ENCODE data around the gene MON1A.
"Not testable (repeated sequence)": the region's sequence is repeated elsewhere in the genome, so short reads cannot be mapped to it uniquely, and the experiment has no call there.

MON1A gene

GRCh38 chr3:49906073-49906743 lies 23.4 kb downstream of the MON1A start:
- Histone ChIP-seq H3K27ac (ENCODE audit: low read depth in 2 of 2, low read length in 2 of 2) (peak overlapping the region; percentile 92 to 96), H3K27me3 (ENCODE audit: control insufficient read depth in 2 of 2, insufficient read depth in 2 of 2, low read length in 2 of 2) (no peaks in the 10 kb centered on the region), H3K9me3 (ENCODE audit: control insufficient read depth in 2 of 2, low read length in 2 of 2) (no peaks in the 10 kb centered on the region), H3K4me1 (ENCODE audit: control insufficient read depth in 2 of 2, insufficient read depth in 2 of 2, low read length in 2 of 2) (peaks cover 40 to 44% of the 10 kb centered on the region in 2 donors), H3K4me3 (ENCODE audit: low read length in 2 of 2) (peak overlapping the region; percentile 55 to 71), H3K9ac (ENCODE audit: low read depth in 1 of 2, low read length in 2 of 2) (peak overlapping the region; percentile 58 to 72), H3K36me3 (ENCODE audit: control insufficient read depth in 2 of 2, insufficient read depth in 2 of 2, low read length in 2 of 2) (peaks cover 4 to 5% of the 10 kb centered on the region in 2 donors)

GRCh38 chr3:49904448-49904847 lies 25.2 kb downstream of the MON1A start:
- peak overlapping the region; percentile 82 to 92 for H3K27ac ChIP-seq (ENCODE audit: low read depth in 2 of 2, low read length in 2 of 2)
- peaks cover 53 to 58% of the 10 kb centered on the region in 2 donors for H3K4me1 ChIP-seq (ENCODE audit: control insufficient read depth in 2 of 2, insufficient read depth in 2 of 2, low read length in 2 of 2)
- not testable (repeated sequence) for H3K27me3 ChIP-seq (ENCODE audit: control insufficient read depth in 2 of 2, insufficient read depth in 2 of 2, low read length in 2 of 2); H3K4me3 ChIP-seq (ENCODE audit: low read length in 2 of 2); H3K36me3 ChIP-seq (ENCODE audit: control insufficient read depth in 2 of 2, insufficient read depth in 2 of 2, low read length in 2 of 2); H3K9me3 ChIP-seq (ENCODE audit: control insufficient read depth in 2 of 2, low read length in 2 of 2)
- peak overlapping the region; percentile 24 to 92 for H3K9ac ChIP-seq (ENCODE audit: low read depth in 1 of 2, low read length in 2 of 2)

GRCh38 chr3:49903451-49904424 lies 25.9 kb downstream of the MON1A start, which contains the start of gene MST1R:
Gene MST1R (minus strand): TSS chr3:49903873. CDS start chr3:49903609, 264 bp downstream.
- peaks cover 59 to 64% of the 10 kb centered on the region in 2 donors for H3K4me1 ChIP-seq (ENCODE audit: control insufficient read depth in 2 of 2, insufficient read depth in 2 of 2, low read length in 2 of 2)
- peak within 1 kb of the TSS; percentile 75 to 76 for H3K4me3 ChIP-seq (ENCODE audit: low read length in 2 of 2)
- no peaks in the 10 kb centered on the region for H3K27me3 ChIP-seq (ENCODE audit: control insufficient read depth in 2 of 2, insufficient read depth in 2 of 2, low read length in 2 of 2)
- H3K36me3 ChIP-seq (ENCODE audit: control insufficient read depth in 2 of 2, insufficient read depth in 2 of 2, low read length in 2 of 2) = peaks cover 2 to 3% of the 10 kb centered on the region in 2 donors
- peak within 1 kb of the TSS; percentile 82 to 92 for H3K27ac ChIP-seq (ENCODE audit: low read depth in 2 of 2, low read length in 2 of 2)
- H3K9me3 ChIP-seq (ENCODE audit: control insufficient read depth in 2 of 2, low read length in 2 of 2) = no peaks in the 10 kb centered on the region
- H3K9ac ChIP-seq (ENCODE audit: low read depth in 1 of 2, low read length in 2 of 2) = peak within 1 kb of the TSS; percentile 75 to 92

GRCh38 chr3:49902511-49903345 lies 26.9 kb downstream of the MON1A start:
- Histone ChIP-seq H3K4me1 (ENCODE audit: control insufficient read depth in 2 of 2, insufficient read depth in 2 of 2, low read length in 2 of 2) (peaks cover 59 to 69% of the 10 kb centered on the region in 2 donors), H3K27me3 (ENCODE audit: control insufficient read depth in 2 of 2, insufficient read depth in 2 of 2, low read length in 2 of 2) (no peaks in the 10 kb centered on the region), H3K36me3 (ENCODE audit: control insufficient read depth in 2 of 2, insufficient read depth in 2 of 2, low read length in 2 of 2) (peaks cover 7 to 11% of the 10 kb centered on the region in 2 donors), H3K9me3 (ENCODE audit: control insufficient read depth in 2 of 2, low read length in 2 of 2) (no peaks in the 10 kb centered on the region), H3K9ac (ENCODE audit: low read depth in 1 of 2, low read length in 2 of 2) (peak overlapping the region; percentile 75 to 92), H3K4me3 (ENCODE audit: low read length in 2 of 2) (peak overlapping the region; percentile 75 to 76), H3K27ac (ENCODE audit: low read depth in 2 of 2, low read length in 2 of 2) (peak overlapping the region; percentile 82 to 92)

- Histone ChIP-seq H3K27me3 (ENCODE audit: control insufficient read depth in 2 of 2, insufficient read depth in 2 of 2, low read length in 2 of 2) (no peaks in the 10 kb centered on the region), H3K4me1 (ENCODE audit: control insufficient read depth in 2 of 2, insufficient read depth in 2 of 2, low read length in 2 of 2) (peaks cover 58 to 68% of the 10 kb centered on the region in 2 donors), H3K9ac (ENCODE audit: low read depth in 1 of 2, low read length in 2 of 2) (peak overlapping the region; percentile 72 to 92), H3K4me3 (ENCODE audit: low read length in 2 of 2) (peak overlapping the region; percentile 75 to 76), H3K9me3 (ENCODE audit: control insufficient read depth in 2 of 2, low read length in 2 of 2) (no peaks in the 10 kb centered on the region), H3K27ac (ENCODE audit: low read depth in 2 of 2, low read length in 2 of 2) (peak overlapping the region; percentile 97 to 98), H3K36me3 (ENCODE audit: control insufficient read depth in 2 of 2, insufficient read depth in 2 of 2, low read length in 2 of 2) (peaks cover 17 to 21% of the 10 kb centered on the region in 2 donors)
Measured at GRCh38 chr3:49901366-49902339, 28.0 kb downstream of the MON1A start.

GRCh38 chr3:49900491-49901153 lies 29.0 kb downstream of the MON1A start:
- H3K27ac ChIP-seq (ENCODE audit: low read depth in 2 of 2, low read length in 2 of 2) = peak overlapping the region; percentile 97 to 98
- peak overlapping the region; percentile 72 to 78 for H3K9ac ChIP-seq (ENCODE audit: low read depth in 1 of 2, low read length in 2 of 2)
- peaks cover 47 to 58% of the 10 kb centered on the region in 2 donors for H3K4me1 ChIP-seq (ENCODE audit: control insufficient read depth in 2 of 2, insufficient read depth in 2 of 2, low read length in 2 of 2)
- no peaks in the 10 kb centered on the region for H3K27me3 ChIP-seq (ENCODE audit: control insufficient read depth in 2 of 2, insufficient read depth in 2 of 2, low read length in 2 of 2)
- peak overlapping the region; percentile 33 to 68 for H3K4me3 ChIP-seq (ENCODE audit: low read length in 2 of 2)
- H3K9me3 ChIP-seq (ENCODE audit: control insufficient read depth in 2 of 2, low read length in 2 of 2) = no peaks in the 10 kb centered on the region
- peaks cover 27 to 31% of the 10 kb centered on the region in 2 donors for H3K36me3 ChIP-seq (ENCODE audit: control insufficient read depth in 2 of 2, insufficient read depth in 2 of 2, low read length in 2 of 2)

GRCh38 chr3:49899815-49900214 lies 29.8 kb downstream of the MON1A start:
- Histone ChIP-seq H3K27me3 (ENCODE audit: control insufficient read depth in 2 of 2, insufficient read depth in 2 of 2, low read length in 2 of 2) (no peaks in the 10 kb centered on the region), H3K4me3 (ENCODE audit: low read length in 2 of 2) (peak overlapping the region; percentile 33 to 52), H3K9ac (ENCODE audit: low read depth in 1 of 2, low read length in 2 of 2) (peak overlapping the region; percentile 60 to 78), H3K27ac (ENCODE audit: low read depth in 2 of 2, low read length in 2 of 2) (peak overlapping the region; percentile 97 to 98), H3K4me1 (ENCODE audit: control insufficient read depth in 2 of 2, insufficient read depth in 2 of 2, low read length in 2 of 2) (peaks cover 44 to 55% of the 10 kb centered on the region in 2 donors), H3K9me3 (ENCODE audit: control insufficient read depth in 2 of 2, low read length in 2 of 2) (no peaks in the 10 kb centered on the region), H3K36me3 (ENCODE audit: control insufficient read depth in 2 of 2, insufficient read depth in 2 of 2, low read length in 2 of 2) (peaks cover 34 to 38% of the 10 kb centered on the region in 2 donors)

- H3K9ac ChIP-seq (ENCODE audit: low read depth in 1 of 2, low read length in 2 of 2) = peak overlapping the region in 1 of 2 donors; percentile 39
- peaks cover 37 to 46% of the 10 kb centered on the region in 2 donors for H3K4me1 ChIP-seq (ENCODE audit: control insufficient read depth in 2 of 2, insufficient read depth in 2 of 2, low read length in 2 of 2)
- no peaks in the 10 kb centered on the region for H3K27me3 ChIP-seq (ENCODE audit: control insufficient read depth in 2 of 2, insufficient read depth in 2 of 2, low read length in 2 of 2)
- no peak overlapping the region for H3K27ac ChIP-seq (ENCODE audit: low read depth in 2 of 2, low read length in 2 of 2)
- peaks cover 34 to 38% of the 10 kb centered on the region in 2 donors for H3K36me3 ChIP-seq (ENCODE audit: control insufficient read depth in 2 of 2, insufficient read depth in 2 of 2, low read length in 2 of 2)
- no peak overlapping the region for H3K4me3 ChIP-seq (ENCODE audit: low read length in 2 of 2)
- H3K9me3 ChIP-seq (ENCODE audit: control insufficient read depth in 2 of 2, low read length in 2 of 2) = no peaks in the 10 kb centered on the region
Measured at GRCh38 chr3:49898991-49899390, 30.6 kb downstream of the MON1A start.

Measured in mucosa of rectum (tissue), 2 donors.